ENCODE results near the gene NCR2.

- TF ChIP-seq CTCF (conservative IDR thresholded peaks at IDR 0.05; ENCODE audit: low read depth, low read length), result no peak
- no peak for TF ChIP-seq EZH2 (IDR thresholded peaks at IDR 0.05; ENCODE audit: borderline replicate concordance, low read depth, low read length, poor library complexity, severe bottlenecking)
Observed at GRCh38 chr6:41338659-41339058, 3.3 kb downstream of the NCR2 start.

All from A673 (cell line).